Skeletal muscle satellite cell (primary cell): Measurements from ENCODE around the gene BBLN.
A peak's percentile ranks its signal among the peaks of the same experiment; 100 is the strongest.

ENCODE experiments used
- H3K27me3 ChIP-seq: 2 replicates; pipeline ENCODE4 v1.7.0; 2013; ENCODE audit warnings: low read length; ENCODE audit not compliant: control insufficient read depth, insufficient read depth
- H3K36me3 ChIP-seq: 2 replicates; pipeline ENCODE4 v1.7.0; 2013; ENCODE audit warnings: mild to moderate bottlenecking, control low read depth, low read length; ENCODE audit not compliant: insufficient read depth
- H3K4me1 ChIP-seq: 2 replicates; pipeline ENCODE4 v1.7.0; 2013; ENCODE audit warnings: low read length; ENCODE audit not compliant: control insufficient read depth, insufficient read depth
- H3K4me2 ChIP-seq: 2 replicates; pipeline ENCODE4 v1.7.0; 2013; ENCODE audit warnings: mild to moderate bottlenecking, low read length
- H3K4me3 ChIP-seq: 2 replicates; pipeline ENCODE4 v1.7.0; 2013; ENCODE audit warnings: low read length
- H3K9ac ChIP-seq: 2 replicates; pipeline ENCODE4 v1.7.0; 2013; ENCODE audit warnings: mild to moderate bottlenecking, low read depth, low read length, moderate library complexity
- H3K9me3 ChIP-seq: replicated peaks from 2 replicates; pipeline ENCODE4 v1.7.0; 2013; ENCODE audit warnings: mild to moderate bottlenecking, control low read depth, low read length

BBLN gene

GRCh38 chr9:128162215-128163026, 2.4 kb downstream of the BBLN start:
- peaks cover 34% of the 10 kb centered on the region for H3K4me1 ChIP-seq
- no peaks in the 10 kb centered on the region for H3K27me3 ChIP-seq
- no peak overlapping the region for H3K9ac ChIP-seq
- H3K36me3 ChIP-seq = peaks cover 43% of the 10 kb centered on the region
- peak overlapping the region; percentile 50 for H3K4me2 ChIP-seq
- H3K9me3 ChIP-seq = no peaks in the 10 kb centered on the region
- H3K4me3 ChIP-seq = no peak overlapping the region

DNA sequence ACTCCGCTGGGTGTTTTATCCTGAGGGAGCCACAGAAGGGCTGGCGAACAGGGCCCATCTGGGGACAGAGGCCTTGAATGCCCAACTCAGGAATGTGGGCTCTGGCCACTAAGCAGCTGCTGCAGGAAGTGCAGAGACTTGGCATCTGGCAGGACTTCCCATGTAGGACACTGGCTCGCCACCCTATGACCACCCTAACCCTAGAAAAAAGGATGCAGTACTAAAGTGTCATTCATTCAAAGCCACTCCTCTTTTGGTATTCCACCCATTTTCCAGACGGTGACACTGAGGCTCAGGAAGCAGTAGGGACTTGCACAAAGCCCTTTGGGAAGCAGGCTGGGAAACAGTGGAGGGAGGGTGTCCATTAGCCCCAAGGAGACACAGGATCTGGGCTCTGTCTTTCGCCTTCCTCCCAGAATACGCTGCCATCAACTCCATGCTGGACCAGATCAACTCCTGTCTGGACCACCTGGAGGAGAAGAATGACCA, 3.0 kb downstream of the BBLN start:
- H3K9me3 ChIP-seq = no peaks in the 10 kb centered on the region
- H3K4me1 ChIP-seq = peaks cover 34% of the 10 kb centered on the region
- H3K36me3 ChIP-seq = peaks cover 49% of the 10 kb centered on the region
- H3K4me3 ChIP-seq = no peak overlapping the region
- H3K27me3 ChIP-seq = no peaks in the 10 kb centered on the region
- H3K4me2 ChIP-seq = no peak overlapping the region
- no peak overlapping the region for H3K9ac ChIP-seq

DNA sequence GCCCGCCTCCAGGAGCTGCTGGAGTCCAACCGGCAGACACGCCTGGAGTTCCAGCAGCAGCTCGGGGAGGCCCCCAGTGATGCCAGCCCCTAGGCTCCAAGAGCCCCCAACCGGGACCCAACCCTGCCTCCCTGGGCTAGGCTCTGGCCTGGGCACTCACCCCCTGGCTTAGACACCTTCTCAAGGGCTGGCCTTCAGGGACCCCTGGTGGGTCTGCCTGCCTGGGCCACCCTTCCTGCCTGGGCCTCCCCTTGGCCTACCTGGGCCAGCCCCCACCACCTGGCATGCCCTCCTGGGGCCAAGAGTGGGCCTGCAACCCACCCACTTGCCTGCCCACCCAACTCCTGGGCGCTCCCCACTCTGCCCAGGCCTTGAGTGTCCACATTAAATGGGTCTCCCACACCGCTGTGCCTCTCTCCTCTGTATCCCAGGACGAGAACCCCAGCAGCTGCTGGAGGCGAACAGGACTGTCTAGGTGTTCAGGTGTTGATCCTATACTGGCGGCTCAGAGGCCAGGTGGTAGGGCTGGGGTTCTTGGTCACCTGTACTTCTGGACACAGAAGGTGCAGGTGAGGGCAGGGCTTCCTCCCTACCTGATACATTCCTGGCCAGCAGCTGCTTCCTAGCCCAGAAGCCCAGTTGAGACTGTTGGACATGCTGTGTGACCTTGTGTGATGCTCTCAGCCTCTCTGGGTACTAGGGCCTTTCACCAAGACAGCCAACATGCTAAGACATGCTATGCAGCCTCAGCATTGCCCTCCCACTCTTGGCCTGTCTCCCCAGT, 3.6 kb downstream of the BBLN start:
- Histone ChIP-seq H3K4me1 (peaks cover 34% of the 10 kb centered on the region), H3K27me3 (no peaks in the 10 kb centered on the region), H3K4me2 (no peak overlapping the region), H3K4me3 (no peak overlapping the region), H3K9ac (no peak overlapping the region), H3K36me3 (peaks cover 54% of the 10 kb centered on the region), H3K9me3 (no peaks in the 10 kb centered on the region)

- no peak overlapping the region for H3K4me2 ChIP-seq
- no peak overlapping the region for H3K9ac ChIP-seq
- no peaks in the 10 kb centered on the region for H3K27me3 ChIP-seq
- no peak overlapping the region for H3K4me3 ChIP-seq
- peaks cover 61% of the 10 kb centered on the region for H3K36me3 ChIP-seq
- no peaks in the 10 kb centered on the region for H3K9me3 ChIP-seq
- peaks cover 32% of the 10 kb centered on the region for H3K4me1 ChIP-seq
Observed at GRCh38 chr9:128164307-128164885, 4.3 kb downstream of the BBLN start.

GRCh38 chr9:128166169-128166568, 6.1 kb downstream of the BBLN start:
- no peaks in the 10 kb centered on the region for H3K27me3 ChIP-seq
- peaks cover 69% of the 10 kb centered on the region for H3K36me3 ChIP-seq
- peaks cover 23% of the 10 kb centered on the region for H3K4me1 ChIP-seq
- H3K4me2 ChIP-seq = no peak overlapping the region
- no peaks in the 10 kb centered on the region for H3K9me3 ChIP-seq
- no peak overlapping the region for H3K4me3 ChIP-seq
- H3K9ac ChIP-seq = no peak overlapping the region

DNA sequence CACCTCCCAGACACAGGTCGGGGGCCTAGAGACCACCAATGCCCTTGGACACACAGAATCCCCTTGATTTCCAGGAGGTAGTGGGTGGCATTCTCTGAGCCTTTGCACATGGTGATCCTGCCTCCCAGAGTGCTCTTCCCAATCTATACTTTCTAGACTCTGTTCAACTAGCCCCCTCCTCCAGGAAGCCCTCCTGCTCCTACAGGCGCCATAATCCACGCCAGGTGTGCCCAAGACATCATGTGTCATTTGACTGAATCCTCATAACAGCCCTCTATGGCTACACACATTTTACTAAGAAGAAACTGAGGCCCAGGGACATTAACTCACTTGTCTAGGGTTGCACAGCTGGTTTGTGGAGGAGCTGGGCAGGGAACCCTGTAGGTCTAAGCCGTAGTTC, 7.1 kb downstream of the BBLN start:
- H3K9ac ChIP-seq = no peak overlapping the region
- H3K4me2 ChIP-seq = no peak overlapping the region
- H3K9me3 ChIP-seq = no peaks in the 10 kb centered on the region
- H3K36me3 ChIP-seq = peaks cover 69% of the 10 kb centered on the region
- no peak overlapping the region for H3K4me3 ChIP-seq
- no peaks in the 10 kb centered on the region for H3K27me3 ChIP-seq
- peaks cover 14% of the 10 kb centered on the region for H3K4me1 ChIP-seq

DNA sequence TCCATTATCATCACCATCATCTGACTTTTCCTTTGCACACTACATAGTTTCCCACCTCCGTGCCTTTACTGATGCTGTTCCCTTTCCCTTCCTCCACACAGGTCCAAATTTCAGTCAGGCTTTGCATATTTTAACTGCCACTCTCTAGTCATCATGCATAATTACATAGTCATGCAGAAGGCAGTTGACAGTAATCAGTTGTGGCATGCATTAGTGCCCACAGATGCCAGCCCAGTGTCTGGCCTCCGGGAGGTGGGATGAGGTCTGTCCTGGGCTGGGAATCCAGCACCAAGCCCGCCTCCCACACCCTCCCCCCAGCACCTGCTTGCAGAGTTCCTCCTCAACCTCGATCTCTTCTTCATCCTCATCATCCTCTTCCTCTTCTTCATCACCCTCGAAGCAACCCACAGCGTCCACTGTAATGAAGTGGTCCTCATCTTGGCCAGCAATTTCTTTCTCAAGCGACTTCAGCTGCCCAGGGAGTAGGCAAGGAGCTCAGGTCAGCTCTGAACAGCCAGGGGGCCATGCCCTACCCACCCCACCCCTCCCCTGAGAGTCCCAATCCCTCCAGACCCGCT, 8.8 kb downstream of the BBLN start:
- H3K9me3 ChIP-seq = no peaks in the 10 kb centered on the region
- no peak overlapping the region for H3K9ac ChIP-seq
- no peak overlapping the region for H3K4me2 ChIP-seq
- H3K27me3 ChIP-seq = no peaks in the 10 kb centered on the region
- peaks cover 8% of the 10 kb centered on the region for H3K4me1 ChIP-seq
- peaks cover 55% of the 10 kb centered on the region for H3K36me3 ChIP-seq
- H3K4me3 ChIP-seq = no peak overlapping the region

- H3K36me3 ChIP-seq = peaks cover 52% of the 10 kb centered on the region
- no peaks in the 10 kb centered on the region for H3K27me3 ChIP-seq
- peaks cover 3% of the 10 kb centered on the region for H3K4me1 ChIP-seq
- no peak overlapping the region for H3K4me3 ChIP-seq
- H3K4me2 ChIP-seq = no peak overlapping the region
- no peak overlapping the region for H3K9ac ChIP-seq
- no peaks in the 10 kb centered on the region for H3K9me3 ChIP-seq
Observed at GRCh38 chr9:128169492-128169891, 9.4 kb downstream of the BBLN start.

DNA sequence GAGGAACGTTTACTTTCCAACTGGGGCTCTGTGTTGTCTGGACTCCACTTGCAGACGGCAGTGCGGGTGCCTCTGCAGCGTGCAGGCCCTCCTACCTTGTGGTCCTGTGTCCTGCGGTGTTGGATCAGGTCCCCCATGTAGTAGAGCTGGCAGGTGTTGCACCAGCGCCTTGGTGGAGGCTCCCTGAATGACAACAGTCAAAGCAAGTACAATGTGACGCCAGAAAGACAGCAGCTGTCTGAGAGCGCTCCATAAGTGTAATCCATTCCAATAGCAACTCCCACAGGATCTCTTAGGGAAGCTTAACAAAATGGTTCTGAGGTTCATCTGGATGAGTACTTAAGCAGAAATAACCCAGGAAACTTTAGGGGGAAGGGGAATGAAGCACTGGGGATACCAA, 9.9 kb downstream of the BBLN start:
- Histone ChIP-seq H3K9me3 (no peaks in the 10 kb centered on the region), H3K4me2 (no peak overlapping the region), H3K36me3 (peaks cover 50% of the 10 kb centered on the region), H3K4me1 (no peaks in the 10 kb centered on the region), H3K4me3 (no peak overlapping the region), H3K9ac (no peak overlapping the region), H3K27me3 (no peaks in the 10 kb centered on the region)

GRCh38 chr9:128174062-128174461, 14.0 kb downstream of the BBLN start:
- peaks cover 54% of the 10 kb centered on the region for H3K36me3 ChIP-seq
- H3K27me3 ChIP-seq = no peaks in the 10 kb centered on the region
- H3K9ac ChIP-seq = no peak overlapping the region
- no peak overlapping the region for H3K4me3 ChIP-seq
- H3K9me3 ChIP-seq = no peaks in the 10 kb centered on the region
- no peak overlapping the region for H3K4me2 ChIP-seq
- H3K4me1 ChIP-seq = peaks cover 4% of the 10 kb centered on the region

- H3K4me3 ChIP-seq = no peak overlapping the region
- no peak overlapping the region for H3K4me2 ChIP-seq
- no peak overlapping the region for H3K9ac ChIP-seq
- peaks cover 4% of the 10 kb centered on the region for H3K4me1 ChIP-seq
- peaks cover 51% of the 10 kb centered on the region for H3K36me3 ChIP-seq
- no peaks in the 10 kb centered on the region for H3K9me3 ChIP-seq
- H3K27me3 ChIP-seq = no peaks in the 10 kb centered on the region
Observed at GRCh38 chr9:128175102-128175563, 15.1 kb downstream of the BBLN start.
